Measurements from ENCODE around the gene USPL1.
"Not testable (repeated sequence)": the region's sequence is repeated elsewhere in the genome, so short reads cannot be mapped to it uniquely, and the experiment has no call there.

The USPL1 gene

GRCh38 chr13:30617315-30618185 is at the start of gene USPL1:
Gene USPL1, plus strand, starts transcription at chr13:30617920. Its CDS starts 3,221 bp downstream, at chr13:30621141.
- DNase-seq (ENCODE audit: low read depth): peak; percentile 99

GRCh38 chr13:30569901-30570576 is 47.7 kb upstream of the USPL1 start:
- no peak overlapping the region for H3K4me3 ChIP-seq (ENCODE audit: low read depth, low read length)
- peak; percentile 94 for DNase-seq (ENCODE audit: low read depth)

More at GRCh38 chr13:30617315-30618185, at the start of gene USPL1:
- peak within 1 kb of the TSS; percentile 65 for H3K4me3 ChIP-seq (ENCODE audit: low read depth, low read length)

GRCh38 chr13:30570691-30571090 is 47.0 kb upstream of the USPL1 start:
- DNase-seq (ENCODE audit: low read depth): no peak
- H3K4me3 ChIP-seq (ENCODE audit: low read depth, low read length): no peak overlapping the region

- peak; percentile 11 for DNase-seq (ENCODE audit: low read depth)
- peak overlapping the region; percentile 27 for H3K4me3 ChIP-seq (ENCODE audit: low read depth, low read length)
Measured at GRCh38 chr13:30572859-30573275, 44.9 kb upstream of the USPL1 start.

GRCh38 chr13:30576528-30576927 is 41.2 kb upstream of the USPL1 start:
- no peak overlapping the region for H3K4me3 ChIP-seq (ENCODE audit: low read depth, low read length)
- peak; percentile 31 for DNase-seq (ENCODE audit: low read depth)

GRCh38 chr13:30577401-30577852 is 40.3 kb upstream of the USPL1 start:
- DNase-seq (ENCODE audit: low read depth): peak; percentile 76
- H3K4me3 ChIP-seq (ENCODE audit: low read depth, low read length): no peak overlapping the region

- no peak for DNase-seq (ENCODE audit: low read depth)
Measured at GRCh38 chr13:30580852-30581502, 36.7 kb upstream of the USPL1 start.

GRCh38 chr13:30581582-30581981 is 36.1 kb upstream of the USPL1 start:
- DNase-seq (ENCODE audit: low read depth): no peak
- H3K4me3 ChIP-seq (ENCODE audit: low read depth, low read length): no peak overlapping the region

More at GRCh38 chr13:30580852-30581502, 36.7 kb upstream of the USPL1 start:
- no peak overlapping the region for H3K4me3 ChIP-seq (ENCODE audit: low read depth, low read length)

GRCh38 chr13:30584051-30584731 is 33.5 kb upstream of the USPL1 start:
- no peak overlapping the region for H3K4me3 ChIP-seq (ENCODE audit: low read depth, low read length)
- DNase-seq (ENCODE audit: low read depth): no peak

GRCh38 chr13:30585748-30586262 is 31.9 kb upstream of the USPL1 start:
- DNase-seq (ENCODE audit: low read depth): peak; percentile 21
- H3K4me3 ChIP-seq (ENCODE audit: low read depth, low read length): no peak overlapping the region

GRCh38 chr13:30587231-30587630 is 30.5 kb upstream of the USPL1 start:
- no peak overlapping the region for H3K4me3 ChIP-seq (ENCODE audit: low read depth, low read length)
- no peak for DNase-seq (ENCODE audit: low read depth)

GRCh38 chr13:30587739-30588138 is 30.0 kb upstream of the USPL1 start:
- no peak for DNase-seq (ENCODE audit: low read depth)
- H3K4me3 ChIP-seq (ENCODE audit: low read depth, low read length): no peak overlapping the region

GRCh38 chr13:30593001-30593400 is 24.7 kb upstream of the USPL1 start:
- H3K4me3 ChIP-seq (ENCODE audit: low read depth, low read length): no peak overlapping the region

GRCh38 chr13:30600496-30600895 is 17.2 kb upstream of the USPL1 start:
- no peak overlapping the region for H3K4me3 ChIP-seq (ENCODE audit: low read depth, low read length)
- DNase-seq (ENCODE audit: low read depth): no peak

More at GRCh38 chr13:30593001-30593400, 24.7 kb upstream of the USPL1 start:
- no peak for DNase-seq (ENCODE audit: low read depth)

GRCh38 chr13:30601836-30602235 is 15.9 kb upstream of the USPL1 start:
- H3K4me3 ChIP-seq (ENCODE audit: low read depth, low read length): no peak overlapping the region
- DNase-seq (ENCODE audit: low read depth): no peak

- DNase-seq (ENCODE audit: low read depth): no peak
- no peak overlapping the region for H3K4me3 ChIP-seq (ENCODE audit: low read depth, low read length)
Measured at GRCh38 chr13:30605052-30605451, 12.7 kb upstream of the USPL1 start.

GRCh38 chr13:30607186-30607585 is 10.5 kb upstream of the USPL1 start:
- not testable (repeated sequence) for H3K4me3 ChIP-seq (ENCODE audit: low read depth, low read length); DNase-seq (ENCODE audit: low read depth)

- H3K4me3 ChIP-seq (ENCODE audit: low read depth, low read length): no peak overlapping the region
Measured at GRCh38 chr13:30607908-30608307, 9.8 kb upstream of the USPL1 start.

GRCh38 chr13:30608364-30608763 is 9.4 kb upstream of the USPL1 start:
- H3K4me3 ChIP-seq (ENCODE audit: low read depth, low read length): no peak overlapping the region
- DNase-seq (ENCODE audit: low read depth): no peak

More at GRCh38 chr13:30607908-30608307, 9.8 kb upstream of the USPL1 start:
- DNase-seq (ENCODE audit: low read depth): no peak
